ENCODE results near the gene B3GNT9.

- TF ChIP-seq CTCF (IDR thresholded peaks at IDR 0.05) (no peak), POLR2A (IDR thresholded peaks at IDR 0.05) (no peak)
Measured at GRCh38 chr16:67157892-67158635, 7.3 kb upstream of the B3GNT9 start.
